Thyroid gland (tissue), 4 donors: ENCODE data around the gene PDE11A. TPM values are rescaled to one million over a fixed set of nuclear protein-coding genes. Genes with fewer than 3 reads are reported as not detected.

ENCODE experiments used
- DNase-seq, 2 donors: peaks; one replicate each; pipeline ENCODE4 v3.0.0-alpha.2; 2019
- H3K27ac ChIP-seq, 3 donors: fragments of 200-600 bp; sonication (generic); 1 replicate in 2 of 3; 2 replicates in 1 of 3; pipeline ENCODE4 v1.5.1; 2016 to 2019; ENCODE audit warnings: mild to moderate bottlenecking in 1 of 3, moderate library complexity in 1 of 3
- H3K27me3 ChIP-seq: fragments of 200-600 bp; sonication (generic); one replicate; pipeline ENCODE4 v1.5.1; 2019
- H3K36me3 ChIP-seq, 2 donors: fragments of 200-600 bp; sonication (generic); one replicate each; pipeline ENCODE4 v1.5.1; 2016 to 2019
- H3K4me1 ChIP-seq, 2 donors: fragments of 200-600 bp; sonication (generic); one replicate each; pipeline ENCODE4 v1.5.1; 2017 to 2019
- H3K4me3 ChIP-seq, 3 donors: fragments of 200-600 bp; sonication (generic); replicated peaks in 1 of 3; 1 replicate in 2 of 3; 2 replicates in 1 of 3; pipeline ENCODE4 v1.5.1; 2016; ENCODE audit warnings: mild to moderate bottlenecking in 1 of 3
- H3K9me3 ChIP-seq: fragments of 200-600 bp; sonication (generic); one replicate; pipeline ENCODE4 v1.5.1; 2017
- POLR2A ChIP-seq, 2 donors: fragments of 450-650 bp; IDR thresholded peaks; one replicate each; pipeline ENCODE4 v1.6.1; 2017; ENCODE audit warnings: antibody characterized with exemption in 2 of 2, mild to moderate bottlenecking in 2 of 2, moderate library complexity in 1 of 2
- WGBS, 2 donors: methylation state at CpG; one replicate each; pipeline ENCODE4 v1.1.5; 2017; 5-methylcytosine and 5-hydroxymethylcytosine counted together
- intact Hi-C: fragments of 100-400 bp; cut with DNase I; formaldehyde crosslinking; loops from one replicate; pipeline ENCODE4 v1.15.1; 2023
- total RNA-seq, 4 donors: library from RNA; depleted of rRNA; stranded (reverse); fragments of >200 nt; gene quantifications; one replicate each; pipeline ENCODE4 v1.2.3, GENCODE V29; 2016
- TF ChIP-seq, protein P1 (sequence below), 6 experiments: fragments of 200-600 bp in 3 of 6; fragments of 450-650 bp in 3 of 6; sonication (generic) in 3 of 6; IDR thresholded peaks; one replicate each; pipeline ENCODE4 v1.5.1; 2016 to 2019; ENCODE audit warnings: antibody characterized with exemption in 6 of 6, mild to moderate bottlenecking in 2 of 6, inconsistent platforms in 1 of 6, moderate library complexity in 1 of 6

PDE11A gene
- total RNA-seq, 4 donors from 2014 or later, result 2.2 to 4.0 (median 3.0) TPM

GRCh38 chr2:177832611-177833433, 239.8 kb downstream of the PDE11A start:
- intact Hi-C loops, result no loop called here
- no peaks in the 10 kb centered on the region for H3K36me3 ChIP-seq
- no peak overlapping the region for H3K27ac ChIP-seq
- peak; percentile 12 to 35 for DNase-seq
- 50 to 66% methylated on average over 6 of the region's 6 CpGs for WGBS, 2 donors
- no peaks in the 10 kb centered on the region for H3K9me3 ChIP-seq
- H3K4me1 ChIP-seq, result no peaks in the 10 kb centered on the region
- no peak overlapping the region for H3K4me3 ChIP-seq
- TF ChIP-seq, protein P1, sequence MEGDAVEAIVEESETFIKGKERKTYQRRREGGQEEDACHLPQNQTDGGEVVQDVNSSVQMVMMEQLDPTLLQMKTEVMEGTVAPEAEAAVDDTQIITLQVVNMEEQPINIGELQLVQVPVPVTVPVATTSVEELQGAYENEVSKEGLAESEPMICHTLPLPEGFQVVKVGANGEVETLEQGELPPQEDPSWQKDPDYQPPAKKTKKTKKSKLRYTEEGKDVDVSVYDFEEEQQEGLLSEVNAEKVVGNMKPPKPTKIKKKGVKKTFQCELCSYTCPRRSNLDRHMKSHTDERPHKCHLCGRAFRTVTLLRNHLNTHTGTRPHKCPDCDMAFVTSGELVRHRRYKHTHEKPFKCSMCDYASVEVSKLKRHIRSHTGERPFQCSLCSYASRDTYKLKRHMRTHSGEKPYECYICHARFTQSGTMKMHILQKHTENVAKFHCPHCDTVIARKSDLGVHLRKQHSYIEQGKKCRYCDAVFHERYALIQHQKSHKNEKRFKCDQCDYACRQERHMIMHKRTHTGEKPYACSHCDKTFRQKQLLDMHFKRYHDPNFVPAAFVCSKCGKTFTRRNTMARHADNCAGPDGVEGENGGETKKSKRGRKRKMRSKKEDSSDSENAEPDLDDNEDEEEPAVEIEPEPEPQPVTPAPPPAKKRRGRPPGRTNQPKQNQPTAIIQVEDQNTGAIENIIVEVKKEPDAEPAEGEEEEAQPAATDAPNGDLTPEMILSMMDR (IDR thresholded peaks at IDR 0.05), result no peak
- TF ChIP-seq POLR2A (IDR thresholded peaks at IDR 0.05), result no peak
- no peaks in the 10 kb centered on the region for H3K27me3 ChIP-seq

DNA sequence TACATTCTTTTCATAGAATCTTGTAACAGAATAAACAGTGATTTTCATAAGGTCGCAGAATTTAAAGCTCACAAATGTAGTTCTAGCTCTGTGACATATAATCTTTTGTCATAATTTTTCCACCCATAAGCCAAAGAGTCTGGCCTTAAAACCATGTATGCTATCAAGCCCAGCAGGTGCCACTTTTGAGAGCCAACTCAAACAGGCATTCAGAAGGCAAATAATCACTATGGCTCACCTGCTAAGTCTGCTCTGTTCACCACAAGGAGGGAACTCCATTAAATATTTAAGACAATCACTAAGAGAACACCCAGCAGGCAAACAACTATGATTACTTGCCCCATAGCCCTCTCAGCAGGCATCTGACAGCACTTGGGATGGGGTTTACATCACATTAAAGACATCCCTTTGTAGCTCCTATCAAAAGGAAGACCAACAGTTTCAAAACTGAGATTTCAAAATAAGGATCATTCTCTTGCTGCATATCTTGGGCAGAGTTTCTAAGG, 241.6 kb downstream of the PDE11A start:
- Histone ChIP-seq H3K4me1 (no peaks in the 10 kb centered on the region), H3K4me3 (no peak overlapping the region), H3K27me3 (no peaks in the 10 kb centered on the region), H3K27ac (no peak overlapping the region), H3K9me3 (no peaks in the 10 kb centered on the region), H3K36me3 (no peaks in the 10 kb centered on the region)
- no peak for TF ChIP-seq POLR2A (IDR thresholded peaks at IDR 0.05)
- TF ChIP-seq, protein P1 (IDR thresholded peaks at IDR 0.05), result no peak
- intact Hi-C loops, result no loop called here
- 97 to 98% methylated on average over 1 of the region's 1 CpG for WGBS, 2 donors
- DNase-seq, result no peak

DNA sequence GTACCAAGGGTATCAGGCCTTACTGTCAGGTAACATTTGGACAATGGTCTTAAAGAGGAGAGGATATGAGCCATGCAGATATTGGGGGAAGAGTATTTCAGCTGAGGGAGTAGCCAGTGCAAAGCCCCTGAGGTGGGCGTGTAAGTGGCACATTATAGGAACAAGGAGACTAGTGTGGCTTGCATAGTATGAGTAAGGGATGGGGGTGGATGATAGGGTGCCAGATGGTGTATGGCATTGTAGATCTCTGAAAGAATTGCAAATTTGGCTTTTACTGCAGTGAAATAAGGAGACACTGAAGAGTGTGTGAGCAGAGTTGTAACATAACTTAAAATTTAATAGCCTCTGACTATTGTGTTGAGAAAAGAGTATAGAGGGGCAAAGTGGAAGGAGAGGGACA, 244.0 kb downstream of the PDE11A start:
- no peak for TF ChIP-seq POLR2A (IDR thresholded peaks at IDR 0.05)
- TF ChIP-seq, protein P1 (IDR thresholded peaks at IDR 0.05), result no peak
- Histone ChIP-seq H3K4me3 (no peak overlapping the region), H3K36me3 (no peaks in the 10 kb centered on the region), H3K27ac (no peak overlapping the region), H3K4me1 (no peaks in the 10 kb centered on the region), H3K27me3 (no peaks in the 10 kb centered on the region), H3K9me3 (no peaks in the 10 kb centered on the region)
- WGBS, 2 donors, result 95% methylated on average over 1 of the region's 1 CpG
- DNase-seq, result no peak
- intact Hi-C loops, result no loop called here

DNA sequence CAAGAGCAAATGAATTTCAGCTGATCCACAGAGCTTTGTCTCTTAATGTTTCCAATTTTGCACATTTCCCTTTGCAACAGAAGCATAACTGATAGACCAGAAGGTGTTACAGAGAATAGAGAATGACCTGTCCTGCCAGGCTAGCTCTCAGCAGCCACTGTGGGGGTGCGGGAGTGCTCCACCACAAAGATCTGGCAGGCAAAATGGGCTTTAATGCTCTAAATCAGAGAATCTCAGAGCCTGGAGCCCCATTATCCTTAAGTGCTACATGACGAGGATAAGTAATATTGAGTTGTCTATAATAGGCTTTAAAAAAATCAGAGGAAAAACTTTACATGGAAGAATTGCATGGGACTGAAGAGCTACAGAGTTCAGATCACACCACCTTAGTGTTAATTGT, 245.7 kb downstream of the PDE11A start:
- no peak overlapping the region for H3K4me3 ChIP-seq
- H3K36me3 ChIP-seq, result no peaks in the 10 kb centered on the region
- H3K27ac ChIP-seq, result no peak overlapping the region
- no peak for TF ChIP-seq POLR2A (IDR thresholded peaks at IDR 0.05)
- TF ChIP-seq, protein P1 (IDR thresholded peaks at IDR 0.05), result no peak
- no peaks in the 10 kb centered on the region for H3K4me1 ChIP-seq
- no peaks in the 10 kb centered on the region for H3K27me3 ChIP-seq
- DNase-seq, result no peak
- intact Hi-C loops, result no loop called here
- no peaks in the 10 kb centered on the region for H3K9me3 ChIP-seq
- WGBS, 2 donors, result 89 to 96% methylated on average over 2 of the region's 2 CpGs

DNA sequence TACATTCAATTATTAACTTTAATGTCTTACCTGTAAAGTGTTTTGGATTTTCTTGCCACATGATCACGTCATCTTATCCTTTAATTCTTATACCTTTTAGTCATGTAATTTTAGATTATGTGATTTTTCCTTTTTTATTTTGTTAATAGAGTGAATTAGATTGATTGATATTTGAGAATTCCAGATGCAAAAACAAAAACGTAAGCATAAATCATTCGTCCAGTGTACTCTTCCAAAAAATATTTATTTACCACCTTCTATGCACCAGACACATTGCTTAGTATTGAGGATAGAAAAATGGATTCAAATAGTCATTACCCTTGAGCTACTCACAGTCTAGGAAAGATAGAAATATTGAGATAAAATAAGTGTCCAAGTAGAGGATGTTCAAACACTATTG, 249.6 kb downstream of the PDE11A start:
- H3K4me1 ChIP-seq, result no peaks in the 10 kb centered on the region
- H3K27me3 ChIP-seq, result no peaks in the 10 kb centered on the region
- DNase-seq, result no peak
- 93 to 97% methylated on average over 3 of the region's 3 CpGs for WGBS, 2 donors
- no peaks in the 10 kb centered on the region for H3K36me3 ChIP-seq
- no peak overlapping the region for H3K4me3 ChIP-seq
- no peaks in the 10 kb centered on the region for H3K9me3 ChIP-seq
- intact Hi-C loops, result no loop called here
- TF ChIP-seq POLR2A (IDR thresholded peaks at IDR 0.05), result no peak
- TF ChIP-seq, protein P1 (IDR thresholded peaks at IDR 0.05), result no peak
- no peak overlapping the region for H3K27ac ChIP-seq
